Caki2 (cell line): ENCODE results near the gene MRPL51. TPM values are rescaled to one million over a fixed set of nuclear protein-coding genes. Genes with fewer than 3 reads are reported as not detected.
"Not testable (repeated sequence)": the region's sequence is repeated elsewhere in the genome, so short reads cannot be mapped to it uniquely, and the experiment has no call there.

Experiments
- DNase-seq: peaks from one replicate; pipeline ENCODE4 v3.0.0-alpha.2; 2015; ENCODE audit warnings: low read depth
- in situ Hi-C: cut with HindIII; loops from 2 replicates; pipeline ENCODE4 v1.10.0; 2016; ENCODE audit warnings: low sequenced_read_pairs, low pct_unique_long_range_greater_than_20kb, mixed read lengths
- total RNA-seq: library from RNA; depleted of rRNA; stranded (reverse); fragments of >200 nt; shearing (Covaris generic); gene quantifications from 2 replicates; pipeline ENCODE4 v1.2.3, GENCODE V29; 2014; ENCODE audit warnings: low replicate concordance

MRPL51 gene
- total RNA-seq, 1 experiment from 2014 or later, result 400 TPM

DNA sequence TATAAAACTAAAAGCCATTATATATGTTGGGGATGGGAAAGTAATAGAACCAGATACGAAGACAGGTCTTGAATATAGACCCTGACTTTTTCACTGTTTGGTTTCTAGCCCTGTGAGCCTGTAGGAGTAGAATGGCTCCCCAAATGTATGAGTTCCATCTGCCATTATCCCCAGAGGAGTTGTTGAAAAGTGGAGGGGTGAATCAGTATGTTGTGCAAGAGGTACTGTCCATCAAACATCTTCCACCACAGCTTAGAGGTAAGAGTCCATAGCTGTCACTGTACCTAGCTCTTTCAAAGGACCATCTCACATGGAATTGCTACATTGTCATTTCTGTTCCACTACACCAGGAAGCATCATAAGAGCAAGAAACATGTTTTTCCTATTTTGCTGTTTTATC lies 1.9 kb upstream of the MRPL51 start:
- in situ Hi-C loops, result no loop called here
- no peak for DNase-seq

DNA sequence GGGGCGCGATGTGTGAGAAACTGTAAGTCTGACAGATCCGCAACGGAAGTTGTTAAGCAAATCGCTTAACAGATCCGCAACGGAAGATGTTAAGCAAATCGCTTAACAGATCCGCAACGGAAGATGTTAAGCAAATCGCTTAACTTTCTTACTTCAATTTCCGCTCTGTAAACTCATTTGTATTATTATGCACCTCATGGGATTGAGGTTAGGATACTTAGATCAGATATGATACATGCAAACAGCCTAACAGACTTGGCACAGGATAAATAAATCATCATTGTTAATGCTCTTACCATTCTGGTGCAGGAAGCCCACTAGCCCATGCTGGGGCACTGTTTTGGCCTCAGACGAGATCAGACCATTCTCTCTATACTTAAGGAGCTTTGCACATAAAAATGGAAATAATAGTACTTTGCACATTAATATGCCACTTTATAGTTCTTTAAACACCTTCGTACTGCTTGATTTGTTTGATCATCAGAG lies 1.2 kb upstream of the MRPL51 start:
- no peak for DNase-seq
- in situ Hi-C loops, result no loop called here

DNA sequence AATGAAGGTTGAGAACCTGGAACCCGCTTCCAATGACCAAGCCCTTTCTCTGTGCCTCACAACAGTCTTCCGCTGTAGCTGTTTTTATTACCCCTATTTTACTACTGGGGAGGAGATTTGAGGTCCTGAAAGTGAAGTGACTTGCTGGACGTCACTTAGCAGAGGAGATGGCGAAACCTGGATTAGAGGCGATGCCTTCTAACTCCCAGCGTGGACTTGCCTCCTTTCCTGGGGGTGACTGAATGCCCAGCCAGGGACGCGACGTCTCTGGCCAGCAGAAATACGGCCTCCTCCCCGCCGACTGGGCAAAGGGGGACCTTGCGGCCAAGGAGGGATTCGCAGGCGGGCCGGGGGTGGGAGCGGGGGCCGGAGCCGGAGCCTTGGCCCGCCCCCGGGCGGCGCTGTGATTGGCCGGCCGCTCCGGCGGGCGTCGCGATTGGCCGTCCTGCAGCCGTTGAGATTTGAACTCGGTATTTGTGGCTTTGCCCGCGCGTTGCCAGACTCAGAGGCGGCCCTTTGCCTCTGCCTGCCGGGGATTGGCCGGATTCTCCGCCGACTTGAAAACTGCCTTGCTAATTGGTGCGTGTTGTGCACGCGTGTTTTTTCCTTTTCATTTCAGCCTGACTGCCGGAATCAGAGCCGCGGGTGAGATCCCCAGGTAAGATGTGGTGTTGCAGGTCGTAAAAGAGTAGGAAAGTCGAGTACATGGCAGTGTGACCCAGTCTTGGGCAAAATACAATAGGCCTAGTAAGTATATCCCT lies 615 bp upstream of the MRPL51 start, which contains the start of gene NCAPD2:
NCAPD2 (plus strand) TSS at position 606 of the 761 bp plus-strand sequence. CDS start 997 bp downstream, outside the sequence.
- peak; percentile 98 for DNase-seq
- in situ Hi-C loops, result no loop called here

DNA sequence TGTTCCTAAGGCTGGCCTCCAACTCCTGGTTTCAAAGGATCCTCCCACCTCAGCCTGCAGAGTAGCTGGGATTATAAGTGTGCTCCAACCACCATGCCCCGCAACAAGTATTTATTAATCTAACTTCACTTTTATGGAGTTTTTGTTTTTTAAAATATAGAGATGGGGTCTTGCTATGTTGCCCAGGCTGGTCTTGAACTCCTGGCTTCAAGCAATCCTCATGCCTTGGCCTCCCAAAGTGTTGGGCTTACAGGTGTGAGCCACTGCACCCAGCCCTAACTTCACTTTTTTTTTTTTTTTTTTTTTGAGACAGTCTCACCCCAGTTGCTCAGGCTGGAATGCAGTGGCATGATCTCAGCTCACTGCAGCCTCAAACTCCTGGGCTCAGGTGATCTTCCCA lies 2.4 kb downstream of the MRPL51 start:
- DNase-seq, in situ Hi-C loops: not testable (repeated sequence)

DNA sequence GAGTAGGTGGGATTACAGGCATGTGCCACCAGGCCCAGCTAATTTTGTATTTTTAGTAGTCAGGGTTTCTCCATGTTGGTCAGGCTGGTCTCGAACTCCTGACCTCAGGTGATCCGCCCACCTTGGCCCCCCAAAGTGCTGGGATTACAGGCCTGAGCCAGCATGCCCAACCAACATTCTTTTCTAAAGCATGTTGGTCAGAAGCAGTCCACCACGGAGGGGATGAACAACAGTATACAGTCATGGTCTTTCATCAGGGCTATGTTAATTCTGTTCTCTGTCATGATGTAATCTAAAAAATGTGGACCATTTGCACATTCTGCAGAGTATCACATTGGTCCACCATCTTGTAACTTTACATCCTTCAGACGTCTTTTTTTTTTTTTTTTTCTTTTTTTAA lies 3.6 kb downstream of the MRPL51 start:
- DNase-seq, result no peak
- in situ Hi-C loops, result no loop called here

DNA sequence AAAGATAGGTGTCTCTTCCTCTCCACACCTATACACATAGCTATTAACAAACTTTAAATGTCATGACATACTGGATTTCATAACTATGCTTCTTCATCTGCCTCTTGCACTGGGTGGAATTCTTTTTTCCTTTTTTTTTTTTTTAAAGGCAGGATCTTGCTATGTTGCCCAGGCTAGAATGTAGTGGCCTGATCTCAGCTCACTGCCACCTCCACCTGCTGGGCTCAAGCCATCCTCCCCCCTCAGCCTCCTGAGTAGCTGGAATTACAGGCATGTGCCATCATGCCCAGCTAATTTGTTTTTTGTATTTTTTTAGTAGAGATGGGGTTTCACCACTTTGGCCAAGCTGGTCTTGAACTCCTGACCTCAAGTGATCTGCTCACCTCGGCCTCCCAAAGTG lies 4.8 kb downstream of the MRPL51 start:
- no peak for DNase-seq
- in situ Hi-C loops, result no loop called here

DNA sequence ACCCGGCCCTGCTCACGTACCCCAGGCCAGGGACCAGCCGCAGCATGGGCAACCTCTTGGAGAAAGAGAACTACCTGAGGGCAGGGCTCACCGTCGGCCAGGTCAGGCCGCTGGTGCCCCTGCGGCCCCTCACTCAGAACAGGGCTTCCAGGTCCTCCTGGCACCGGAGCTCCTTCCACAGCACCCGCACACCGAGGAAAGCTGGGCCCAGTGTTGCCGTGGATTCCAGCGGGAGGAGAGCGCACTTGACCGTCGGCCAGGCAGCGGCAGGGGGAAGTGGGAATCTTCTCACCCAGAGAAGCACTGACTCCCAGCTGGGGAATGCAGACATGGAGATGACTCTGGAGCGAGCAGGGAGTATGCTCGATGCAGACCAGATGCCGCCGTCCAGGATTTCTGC lies 14.6 kb downstream of the MRPL51 start:
- DNase-seq, result no peak
- in situ Hi-C loops, result no loop called here

DNA sequence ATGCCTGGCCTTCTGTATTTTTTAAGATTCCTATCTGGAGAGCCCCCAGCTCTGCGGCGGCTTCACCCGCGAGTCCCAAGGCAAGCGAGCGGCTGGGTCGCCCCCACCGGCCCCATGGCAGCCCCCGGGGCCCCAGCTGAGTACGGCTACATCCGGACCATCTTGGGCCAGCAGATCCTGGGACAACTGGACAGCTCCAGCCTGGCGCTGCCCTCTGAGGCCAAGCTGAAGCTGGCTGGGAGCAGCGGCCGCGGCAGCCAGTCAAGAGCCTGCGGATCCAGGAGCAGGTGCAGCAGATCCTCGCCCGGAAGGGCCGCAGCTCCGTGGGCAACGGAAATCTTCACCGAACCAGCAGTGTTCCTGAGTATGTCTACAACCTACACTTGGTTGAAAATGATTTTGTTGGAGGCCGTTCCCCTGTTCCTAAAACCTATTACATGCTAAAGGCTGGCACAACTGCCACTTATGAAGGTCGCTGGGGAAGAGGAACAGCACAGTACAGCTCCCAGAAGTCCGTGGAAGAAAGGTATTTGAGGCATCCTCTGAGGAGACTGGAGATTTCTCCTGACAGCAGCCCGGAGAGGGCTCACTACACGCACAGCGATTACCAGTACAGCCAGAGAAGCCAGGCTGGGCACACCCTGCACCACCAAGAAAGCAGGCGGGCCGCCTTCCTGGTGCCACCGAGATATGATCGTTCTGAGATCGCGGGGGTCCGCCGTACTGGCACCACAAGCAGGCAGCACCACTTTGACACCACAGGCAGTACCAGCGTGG lies 15.3 kb downstream of the MRPL51 start:
- DNase-seq, in situ Hi-C loops: not testable (repeated sequence)

DNA sequence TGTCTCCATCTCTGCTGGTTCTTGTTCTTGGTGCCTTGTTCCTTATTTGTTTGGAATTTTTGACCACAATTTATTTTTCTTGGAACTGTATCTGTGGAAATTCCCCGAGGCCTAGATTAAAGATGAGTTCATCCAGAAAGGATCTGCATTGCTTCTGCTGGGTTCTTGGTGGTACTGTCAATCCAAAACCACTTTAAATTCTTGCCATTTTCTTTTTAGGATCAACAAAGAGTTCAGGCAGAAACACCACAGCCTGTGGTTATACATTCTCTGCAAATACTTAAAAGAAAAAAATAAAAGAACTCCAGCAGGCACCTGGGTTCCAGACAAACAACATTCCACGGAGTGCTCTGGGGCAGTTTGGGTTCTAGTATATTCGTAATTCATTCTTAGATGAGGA lies 16.6 kb downstream of the MRPL51 start:
- DNase-seq, result peak; percentile 33
- in situ Hi-C loops, result no loop called here

DNA sequence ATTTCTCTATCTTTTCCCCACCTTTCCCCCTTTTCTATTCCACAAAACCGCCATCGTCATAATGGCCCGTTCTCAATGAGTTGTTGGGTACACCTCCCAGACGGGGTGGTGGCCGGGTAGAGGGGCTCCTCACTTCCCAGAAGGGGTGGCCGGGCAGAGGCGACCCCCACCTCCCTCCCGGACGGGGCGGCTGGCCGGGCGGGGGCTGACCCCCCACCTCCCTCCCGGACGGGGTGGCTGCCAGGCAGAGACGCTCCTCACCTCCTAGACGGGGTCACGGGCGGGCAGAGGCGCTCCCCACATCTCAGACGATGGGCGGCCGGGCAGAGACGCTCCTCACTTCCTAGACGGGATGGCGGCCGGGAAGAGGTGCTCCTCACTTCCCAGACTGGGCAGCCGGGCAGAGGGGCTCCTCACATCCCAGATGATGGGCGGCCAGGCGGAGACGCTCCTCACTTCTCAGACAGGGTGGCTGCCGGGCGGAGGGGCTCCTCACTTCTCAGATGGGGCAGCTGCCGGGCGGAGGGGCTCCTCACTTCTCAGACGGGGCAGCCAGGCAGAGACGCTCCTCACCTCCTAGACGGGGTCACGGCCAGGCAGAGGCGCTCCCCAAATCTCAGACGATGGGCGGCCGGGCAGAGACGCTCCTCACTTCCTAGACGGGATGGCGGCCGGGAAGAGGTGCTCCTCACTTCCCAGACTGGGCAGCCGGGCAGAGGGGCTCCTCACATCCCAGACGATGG lies 17.7 kb downstream of the MRPL51 start:
- DNase-seq, in situ Hi-C loops: not testable (repeated sequence)

DNA sequence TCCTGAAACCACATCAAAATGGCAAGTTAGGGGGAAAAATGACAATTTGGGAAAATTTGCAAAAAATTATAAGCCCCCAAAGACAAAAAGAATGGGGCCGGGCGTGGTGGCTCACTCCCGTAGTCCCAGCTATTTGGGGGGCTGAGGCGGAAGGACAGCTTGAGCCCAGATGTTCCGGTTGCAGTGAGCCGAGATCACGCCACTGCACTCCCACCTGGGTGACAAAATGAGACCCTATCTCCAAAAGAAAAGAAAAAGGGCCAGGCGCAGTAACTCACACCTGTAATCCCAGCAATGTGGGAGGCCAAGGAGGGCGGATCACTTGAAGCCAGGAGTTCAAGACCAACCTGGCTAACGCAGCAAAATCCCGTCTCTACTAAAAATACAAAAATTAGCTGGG lies 20.6 kb downstream of the MRPL51 start:
- no peak for DNase-seq
- in situ Hi-C loops, result no loop called here

DNA sequence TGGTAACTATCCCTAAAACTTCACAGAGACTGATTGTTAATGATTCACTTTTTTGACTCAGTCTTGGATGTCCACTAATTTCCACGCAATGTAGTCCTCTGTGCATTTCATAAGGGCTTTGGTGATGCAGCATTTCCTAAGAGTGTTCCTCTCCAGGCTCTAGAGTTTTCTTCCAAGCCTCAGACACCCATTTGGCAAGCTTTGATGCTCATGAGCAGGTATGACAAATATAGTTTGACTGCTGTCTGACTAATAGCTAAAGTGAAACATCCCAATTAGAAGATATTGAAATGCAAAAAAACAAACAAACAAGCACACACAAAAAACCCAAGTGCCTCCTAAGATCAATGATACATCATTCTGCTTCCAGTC lies 21.1 kb downstream of the MRPL51 start:
- in situ Hi-C loops, result no loop called here
- no peak for DNase-seq

DNA sequence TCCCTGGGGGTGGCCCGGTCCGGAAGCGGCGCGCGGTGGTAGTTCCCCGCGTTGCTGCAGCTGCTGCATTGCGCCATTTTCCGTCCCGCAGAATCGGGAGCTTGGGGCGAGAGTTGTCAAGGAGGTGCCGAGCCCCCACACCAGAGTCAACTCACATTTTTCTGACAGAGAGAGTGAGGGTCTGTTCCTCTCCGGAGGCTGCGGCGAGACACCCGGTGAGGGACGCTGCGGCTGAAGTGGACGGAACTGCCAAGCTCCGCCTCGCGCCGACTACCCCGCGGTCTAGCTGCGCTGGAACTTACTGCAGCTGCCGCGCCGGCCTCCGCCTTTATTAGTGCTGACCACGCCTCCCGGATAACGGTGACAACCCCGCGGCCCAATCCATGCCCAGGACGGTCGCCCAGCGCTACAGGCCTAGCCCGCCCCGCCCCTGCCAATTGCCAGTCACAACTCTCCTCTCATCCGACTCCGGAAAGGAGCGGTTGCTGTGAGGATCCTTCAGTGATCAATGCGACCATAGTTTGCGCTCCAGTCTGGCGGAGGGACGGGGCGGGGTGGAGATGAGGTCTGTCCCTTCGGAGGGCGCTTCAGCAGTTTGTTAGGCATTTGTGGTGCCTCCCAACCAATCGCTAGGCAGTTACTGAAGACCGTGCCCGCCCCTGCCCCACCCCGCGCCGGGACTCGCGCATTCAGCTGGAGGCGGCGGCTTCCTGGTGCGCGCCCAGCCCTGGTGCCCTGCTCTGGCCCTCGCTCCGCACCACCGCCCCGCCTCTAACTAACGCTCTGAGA lies 22.5 kb downstream of the MRPL51 start, which contains the start of gene VAMP1:
VAMP1 (minus strand) TSS at position 303 of the 789 bp plus-strand sequence; CDS start at position 157, 146 bp downstream.
- in situ Hi-C loops, result no loop called here
- peak; percentile 99 for DNase-seq

DNA sequence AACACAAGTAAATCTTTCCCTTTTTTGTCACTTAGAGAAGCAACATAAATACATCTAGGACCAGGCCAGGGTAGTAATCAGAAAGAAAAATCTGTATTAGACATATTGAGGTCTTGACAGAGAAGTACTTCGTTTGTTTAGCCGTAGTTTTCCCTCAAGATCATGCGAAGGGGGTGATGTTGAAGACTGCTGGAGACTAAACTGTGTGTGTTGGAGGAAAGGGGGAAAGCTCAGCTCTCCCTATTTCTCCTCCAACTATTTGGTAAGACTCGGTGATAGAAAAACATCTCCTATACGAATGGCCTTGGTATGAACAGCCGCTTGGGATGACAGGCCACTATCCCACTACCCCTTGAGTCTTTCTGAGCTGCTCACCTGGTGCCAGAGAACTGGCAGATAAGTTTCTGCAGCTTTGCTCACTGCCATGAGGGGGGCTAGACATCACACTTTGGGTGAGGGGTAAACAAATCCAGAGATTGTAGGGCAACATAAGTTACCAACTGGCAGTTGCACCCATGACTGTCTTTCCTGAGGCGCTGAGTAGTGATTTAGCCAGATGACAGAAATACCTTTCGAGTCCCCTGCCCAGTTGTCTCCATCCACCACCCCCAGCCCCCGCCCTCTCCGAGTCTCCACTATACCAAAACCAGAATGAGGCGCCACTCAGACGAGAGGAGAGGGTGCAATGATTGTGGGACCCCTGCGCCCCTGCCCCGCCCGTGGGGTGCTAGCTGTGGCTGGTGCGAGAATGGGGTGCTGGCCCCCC lies 23.3 kb downstream of the MRPL51 start:
- in situ Hi-C loops, result no loop called here
- DNase-seq, result no peak

DNA sequence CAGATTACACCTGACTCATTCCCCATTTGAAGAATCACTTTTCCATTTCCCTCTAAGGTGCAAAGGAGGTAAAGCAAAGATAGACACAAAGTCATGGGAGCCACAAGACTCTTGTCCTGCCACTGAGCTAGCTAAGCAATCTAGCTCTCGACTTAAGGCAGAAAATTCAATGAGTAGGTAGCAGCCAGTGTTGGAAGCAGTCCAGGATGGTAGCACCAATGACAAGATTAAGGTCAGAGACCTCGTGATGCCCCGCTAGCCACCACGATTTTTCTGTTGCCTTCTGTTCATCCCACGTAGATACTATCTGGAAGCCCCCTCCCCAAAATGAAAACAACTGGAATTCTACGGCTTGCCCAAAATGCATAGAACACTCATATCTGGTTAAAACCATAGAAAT lies 24.0 kb downstream of the MRPL51 start:
- in situ Hi-C loops, result no loop called here
- DNase-seq, result no peak

DNA sequence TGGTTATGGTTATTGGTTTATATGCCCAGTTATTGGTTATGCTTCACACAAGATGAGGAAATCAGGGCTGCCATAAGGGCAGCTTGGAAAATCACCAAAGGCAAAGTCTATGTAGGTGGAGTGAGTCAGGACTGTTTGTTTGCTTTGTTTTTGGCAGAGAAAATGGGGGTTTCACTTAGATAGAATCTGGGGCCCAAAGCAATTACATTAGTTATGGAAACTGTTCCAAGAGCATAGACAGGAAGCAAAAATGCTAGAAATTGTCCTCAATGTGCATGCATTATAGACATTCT lies 24.8 kb downstream of the MRPL51 start:
- in situ Hi-C loops, result no loop called here
- no peak for DNase-seq

DNA sequence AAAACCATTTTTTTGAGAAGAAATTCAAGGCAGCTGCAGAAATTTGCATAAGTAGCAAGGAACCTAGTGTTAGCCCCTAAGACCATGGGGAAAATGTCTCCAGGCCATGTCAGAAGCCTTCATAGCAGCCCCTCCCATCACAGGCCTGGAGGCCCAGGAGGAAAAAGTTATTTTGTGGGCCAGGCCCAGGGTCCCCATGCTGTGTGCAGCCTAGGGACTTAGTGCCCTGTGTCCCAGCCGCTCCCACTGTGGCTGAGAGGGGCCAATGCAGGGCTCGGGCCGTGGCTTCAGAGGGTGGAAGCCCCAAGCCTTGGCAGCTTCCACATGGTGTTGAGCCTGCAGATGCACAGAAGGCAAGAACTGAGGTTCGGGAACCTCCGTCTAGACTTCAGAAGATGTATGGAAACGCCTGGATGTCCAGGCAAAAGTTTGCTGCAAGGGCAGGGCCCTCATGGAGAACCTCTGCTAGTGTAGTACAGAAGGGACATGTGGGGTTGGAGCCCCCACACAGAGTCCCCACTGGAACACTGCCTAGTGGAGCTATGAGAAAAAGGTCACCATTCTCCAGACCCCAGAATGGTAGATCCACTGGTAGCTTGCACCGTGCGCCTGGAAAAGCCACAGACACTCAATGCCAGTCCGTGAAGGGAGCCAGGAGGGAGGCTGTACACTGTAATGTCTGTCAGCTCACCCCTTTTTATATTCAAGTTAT lies 25.3 kb downstream of the MRPL51 start:
- in situ Hi-C loops, DNase-seq: not testable (repeated sequence)
